H4 (cell line): ENCODE measurements around the gene DDTL. TPM values are rescaled to one million over a fixed set of nuclear protein-coding genes. Genes with fewer than 3 reads are reported as not detected.

Source experiments
- DNase-seq: peaks from one replicate; pipeline ENCODE4 v3.0.0-alpha.2; 2015; ENCODE audit warnings: low spot score
- total RNA-seq: library from RNA; depleted of rRNA; stranded (reverse); fragments of >200 nt; shearing (Covaris generic); gene quantifications from 2 replicates; pipeline ENCODE4 v1.2.3, GENCODE V29; 2014; rRNA removed

DDTL gene
- total RNA-seq, 1 experiment from 2014 or later = 2.8 TPM

DNA sequence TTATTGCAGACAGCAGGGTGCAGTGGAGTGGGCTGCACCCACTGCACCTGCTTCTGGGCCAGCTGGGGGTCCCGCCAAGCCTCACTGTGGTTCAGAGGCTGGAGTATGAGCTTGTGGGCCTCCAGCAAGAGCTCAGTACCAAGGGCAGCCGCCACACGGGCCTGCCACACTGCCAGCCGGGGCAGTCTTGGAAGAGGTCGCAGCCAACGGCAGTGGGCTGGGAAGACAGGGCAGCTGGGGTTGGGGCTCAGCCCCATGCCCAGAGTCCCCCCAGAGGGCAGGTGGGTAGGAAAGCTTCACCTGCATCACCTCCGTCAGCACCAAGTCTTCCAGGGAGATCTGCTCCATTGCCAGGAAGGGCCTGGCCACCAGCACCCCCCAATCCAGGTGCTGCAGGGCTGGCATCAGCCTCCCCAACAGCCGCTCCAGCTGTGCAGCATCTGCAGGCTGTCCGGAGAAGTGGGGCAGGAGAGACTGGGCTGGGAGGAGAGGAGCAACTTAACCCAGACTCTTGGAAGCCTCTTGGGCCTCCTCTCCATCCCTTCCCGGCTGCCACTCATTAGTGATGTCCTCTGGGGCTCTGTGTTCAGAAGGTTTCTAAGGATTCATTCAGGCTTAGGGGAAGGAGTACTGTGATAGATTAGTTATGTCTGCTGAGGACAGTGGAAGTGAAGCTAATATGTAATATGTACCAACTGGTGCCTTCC lies 39.7 kb downstream of the DDTL start:
- no peak for DNase-seq

DNA sequence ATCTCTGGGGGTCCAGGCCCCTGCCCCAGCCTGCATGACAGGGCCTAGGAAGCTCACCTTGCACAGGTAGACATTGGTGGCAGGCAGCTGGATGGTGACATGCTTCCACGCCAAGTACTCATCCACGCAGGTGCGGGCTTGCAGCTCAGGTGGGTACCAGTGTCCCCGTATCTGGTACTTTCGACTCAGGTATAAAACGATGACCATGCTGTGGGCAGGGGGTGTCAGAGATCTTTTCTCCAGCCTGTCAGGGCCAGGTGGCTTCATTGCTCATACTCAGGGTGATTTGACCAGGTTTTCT lies 40.2 kb downstream of the DDTL start:
- no peak for DNase-seq

GRCh38 chr22:24007253-24008021 lies 40.7 kb downstream of the DDTL start:
- no peak for DNase-seq

DNA sequence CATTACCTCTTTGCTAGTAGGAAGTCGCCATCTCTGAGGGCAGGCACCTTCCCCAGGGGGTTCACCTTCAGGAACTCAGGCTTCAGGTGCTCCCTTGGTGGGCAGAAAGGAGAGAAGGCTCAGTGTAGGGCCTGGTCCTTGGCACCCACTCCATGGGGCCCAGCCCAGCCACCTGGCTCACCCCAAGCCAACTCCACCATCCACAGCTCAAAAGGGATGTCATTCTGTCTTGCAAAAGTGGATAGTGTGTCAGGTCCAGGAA lies 41.3 kb downstream of the DDTL start:
- DNase-seq = no peak

GRCh38 chr22:24008381-24009226 lies 41.9 kb downstream of the DDTL start:
- no peak for DNase-seq

DNA sequence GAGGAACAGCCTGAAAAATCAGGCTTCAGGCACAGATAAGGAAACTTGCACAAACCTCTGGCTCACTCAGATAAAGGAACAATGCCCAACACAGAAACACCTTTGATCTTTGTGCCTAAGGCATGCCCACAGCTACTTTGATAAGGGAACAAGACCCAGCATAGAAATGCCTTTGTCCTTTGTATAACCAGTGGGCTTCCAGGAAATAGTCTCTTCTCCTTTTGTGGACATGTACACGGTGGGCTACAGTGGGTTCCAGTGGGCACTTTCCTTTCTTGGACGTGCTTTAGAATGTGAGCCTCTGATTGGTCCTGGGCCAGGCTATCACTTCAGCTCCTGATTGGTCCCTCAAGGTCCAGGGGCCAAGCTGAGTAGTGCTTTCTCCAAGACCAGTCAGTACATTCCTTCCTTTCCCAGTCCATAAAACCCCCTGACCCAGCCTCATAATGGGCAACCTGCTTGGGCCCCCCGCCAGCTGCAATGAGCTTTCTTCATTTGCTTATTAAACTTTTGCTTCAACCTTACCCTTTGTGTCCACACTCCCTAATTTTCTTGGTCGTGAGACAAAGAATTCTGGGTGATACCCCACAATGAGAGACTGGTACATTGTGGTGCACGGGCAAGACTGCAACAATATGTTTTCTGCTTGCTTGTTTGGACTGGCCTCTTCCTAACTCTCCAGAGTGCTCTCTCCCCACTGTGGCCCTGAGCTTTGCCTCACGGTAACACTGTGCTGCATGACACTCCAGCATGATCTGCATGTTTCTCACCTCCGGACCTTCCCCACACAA lies 42.7 kb downstream of the DDTL start:
- no peak for DNase-seq

DNA sequence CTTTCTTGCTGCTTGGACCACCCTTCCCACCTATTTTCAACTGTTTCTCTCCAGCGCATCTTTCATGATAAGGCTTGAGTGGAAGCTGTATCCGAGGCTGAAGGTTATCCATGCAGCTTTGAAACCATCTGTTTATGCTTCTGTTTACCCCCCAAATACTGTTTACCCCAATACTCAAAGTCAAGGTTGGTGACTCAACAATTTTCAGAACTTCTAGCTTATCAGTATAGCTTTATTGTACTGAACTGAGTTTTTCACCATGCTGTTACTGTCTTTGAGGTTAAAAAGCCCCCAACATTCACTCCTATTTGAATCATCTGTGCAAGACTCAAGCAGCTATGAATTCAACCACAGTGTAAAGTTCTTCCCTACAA lies 43.3 kb downstream of the DDTL start:
- DNase-seq = no peak

DNA sequence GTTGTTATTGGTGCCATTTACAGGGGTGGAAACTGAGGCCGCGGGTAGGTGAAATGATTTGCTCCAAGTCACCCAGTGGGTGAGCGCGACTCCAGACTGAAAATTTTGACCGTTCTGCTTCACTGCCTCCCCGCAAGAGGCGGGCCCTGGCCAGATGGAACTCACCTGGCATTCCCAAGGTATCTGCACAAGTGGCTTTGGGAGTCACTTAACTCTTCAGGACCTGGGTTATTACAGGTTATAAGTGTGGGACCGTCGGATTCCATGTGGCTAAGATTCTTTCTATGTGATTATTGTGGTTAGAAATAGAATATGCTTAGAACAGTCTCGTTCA lies 45.0 kb downstream of the DDTL start:
- DNase-seq = no peak

DNA sequence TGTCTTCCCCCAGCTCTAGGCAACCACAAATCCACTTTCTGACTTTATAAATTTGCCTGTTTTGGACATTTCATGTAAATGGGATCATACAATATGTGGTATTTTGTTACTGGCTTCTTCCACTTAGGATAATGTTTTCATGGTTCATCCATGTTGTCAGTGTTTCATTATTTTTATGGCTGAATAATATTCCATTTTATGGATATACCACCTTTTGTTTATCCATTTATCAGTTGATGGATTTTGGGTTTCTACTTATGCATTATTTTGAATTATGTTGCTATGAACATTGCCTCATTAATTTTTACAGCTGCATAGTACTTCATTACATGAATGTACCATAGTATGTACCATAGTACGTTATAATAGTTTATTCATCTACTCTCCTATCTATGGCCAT lies 49.5 kb downstream of the DDTL start:
- DNase-seq = no peak

DNA sequence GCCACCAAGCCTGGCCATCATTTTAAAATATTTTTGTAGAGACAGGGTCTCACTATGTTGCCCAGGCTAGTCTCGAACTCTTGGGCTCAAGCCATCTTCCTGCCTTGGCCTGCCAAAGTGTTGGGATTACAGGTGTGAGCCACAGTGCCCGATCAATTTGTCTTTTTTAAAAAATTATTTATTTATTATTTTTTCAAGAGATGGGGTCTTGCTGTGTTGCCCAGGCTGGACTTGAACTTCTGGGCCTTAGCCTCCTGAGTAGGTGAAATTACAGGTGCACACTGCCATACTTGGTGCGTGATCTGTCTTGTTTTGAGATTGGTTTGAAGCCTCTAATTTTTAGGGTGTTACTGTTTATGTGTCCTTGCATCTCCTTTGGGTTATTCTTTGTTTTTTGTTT lies 54.6 kb downstream of the DDTL start:
- no peak for DNase-seq

Other genes with a start within 250 kb of the DDTL start
- 1.2 and 1.4 TPM in 2 replicates for gene ZNF70, start 215.8 kb upstream of the DDTL start, total RNA-seq
- gene VPREB3, start 212.5 kb upstream of the DDTL start, total RNA-seq = not detected in 2 replicates
- not detected in 2 replicates for gene C22orf15, start 203.9 kb upstream of the DDTL start, total RNA-seq
- gene CHCHD10, start 198.9 kb upstream of the DDTL start, total RNA-seq = 0.72 and 14.9 TPM in 2 replicates
- 0.35 and 1.4 TPM in 2 replicates for gene MMP11, start 194.0 kb upstream of the DDTL start, total RNA-seq
- gene SMARCB1, start 179.9 kb upstream of the DDTL start, total RNA-seq = 50.9 and 61.2 TPM in 2 replicates
- 0.43 and 1.6 TPM in 2 replicates for gene DERL3, start 127.9 kb upstream of the DDTL start, total RNA-seq
- gene SLC2A11, start 109.0 kb upstream of the DDTL start, total RNA-seq = 3.2 and 4.6 TPM in 2 replicates
- gene MIF, start 72.5 kb upstream of the DDTL start, total RNA-seq = 311 and 336 TPM in 2 replicates
- gene GSTT2B, start 5.7 kb upstream of the DDTL start, total RNA-seq = 5.2 and 12.3 TPM in 2 replicates
- gene DDT, start 7.6 kb downstream of the DDTL start, total RNA-seq = 188 and 232 TPM in 2 replicates
- gene GSTT2, start 13.2 kb downstream of the DDTL start, total RNA-seq = 1.7 TPM in 1 of 2 replicates, not detected in the other
- not detected in 2 replicates for gene GSTT4, start 38.6 kb downstream of the DDTL start, total RNA-seq
- 15.7 and 17.4 TPM in 2 replicates for gene CABIN1, start 44.4 kb downstream of the DDTL start, total RNA-seq
- 0.12 and 0.37 TPM in 2 replicates for gene SUSD2, start 214.6 kb downstream of the DDTL start, total RNA-seq